GM19025 (cell line): ENCODE measurements around the gene STX10.

Experiments
- ATAC-seq: cut with Tn5 transposase; IDR thresholded peaks from one replicate; pipeline ENCODE4 v1.9.1; 2021; ENCODE audit warnings: mild to moderate bottlenecking, low read depth, moderate library complexity; ENCODE audit not compliant: unreplicated experiment

The STX10 gene

DNA sequence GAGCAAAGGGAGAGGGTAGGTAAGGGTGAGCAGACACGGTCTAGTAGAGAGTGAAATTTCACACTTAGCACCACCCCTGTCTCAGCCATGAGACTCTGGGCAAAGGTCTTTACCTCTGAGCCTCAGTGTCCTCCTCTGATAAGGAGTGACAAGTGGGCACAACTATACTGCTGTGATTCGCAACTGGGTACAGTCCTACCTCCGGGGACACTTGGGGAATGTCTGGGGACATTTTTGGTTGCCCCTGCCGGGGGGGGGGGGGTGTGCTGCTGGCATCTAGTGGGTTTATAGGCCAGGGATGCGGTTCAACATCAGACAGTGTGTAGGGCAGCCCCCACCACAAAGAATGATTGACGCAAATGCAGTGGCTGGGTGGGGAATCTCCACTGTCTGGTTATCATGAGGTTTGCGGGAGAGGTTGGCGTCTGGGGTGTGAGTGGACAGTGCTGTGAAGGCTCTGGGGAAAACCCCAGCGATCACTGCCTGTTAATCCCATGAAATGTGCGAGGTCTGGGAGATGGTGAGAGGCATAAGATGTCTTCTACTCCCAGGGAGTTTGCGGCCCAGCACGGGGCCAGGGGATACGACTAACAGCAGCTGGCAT, 27.8 kb downstream of the STX10 start:
- no peak for ATAC-seq

- ATAC-seq, result no peak
Measured at GRCh38 chr19:13121551-13122274, 28.5 kb downstream of the STX10 start.

GRCh38 chr19:13120817-13121216, 29.4 kb downstream of the STX10 start:
- ATAC-seq, result no peak

DNA sequence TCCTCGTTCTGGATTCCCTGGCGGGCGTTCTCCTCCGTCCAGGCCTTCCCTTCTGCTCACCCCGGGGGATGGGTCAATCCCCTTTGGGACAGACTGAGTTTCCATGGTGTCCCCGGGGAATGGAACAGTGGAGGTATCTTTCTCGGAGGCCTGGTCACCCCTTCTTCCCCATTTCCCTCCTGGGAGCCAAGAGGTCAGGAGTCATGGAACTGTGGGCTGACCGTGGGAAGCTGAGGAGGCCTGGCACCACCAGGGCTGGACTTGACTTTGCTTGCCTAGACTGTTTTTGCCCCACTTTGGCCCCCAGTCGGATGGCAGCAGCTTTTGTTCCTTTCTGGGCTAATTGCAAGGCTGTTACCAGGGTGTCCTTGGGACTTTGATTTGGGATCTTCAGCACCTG, 30.1 kb downstream of the STX10 start:
- no peak for ATAC-seq

- ATAC-seq, result no peak
Measured at GRCh38 chr19:13119627-13120026, 30.5 kb downstream of the STX10 start.

GRCh38 chr19:13118424-13119193, 31.6 kb downstream of the STX10 start:
- ATAC-seq, result peak; percentile 6

DNA sequence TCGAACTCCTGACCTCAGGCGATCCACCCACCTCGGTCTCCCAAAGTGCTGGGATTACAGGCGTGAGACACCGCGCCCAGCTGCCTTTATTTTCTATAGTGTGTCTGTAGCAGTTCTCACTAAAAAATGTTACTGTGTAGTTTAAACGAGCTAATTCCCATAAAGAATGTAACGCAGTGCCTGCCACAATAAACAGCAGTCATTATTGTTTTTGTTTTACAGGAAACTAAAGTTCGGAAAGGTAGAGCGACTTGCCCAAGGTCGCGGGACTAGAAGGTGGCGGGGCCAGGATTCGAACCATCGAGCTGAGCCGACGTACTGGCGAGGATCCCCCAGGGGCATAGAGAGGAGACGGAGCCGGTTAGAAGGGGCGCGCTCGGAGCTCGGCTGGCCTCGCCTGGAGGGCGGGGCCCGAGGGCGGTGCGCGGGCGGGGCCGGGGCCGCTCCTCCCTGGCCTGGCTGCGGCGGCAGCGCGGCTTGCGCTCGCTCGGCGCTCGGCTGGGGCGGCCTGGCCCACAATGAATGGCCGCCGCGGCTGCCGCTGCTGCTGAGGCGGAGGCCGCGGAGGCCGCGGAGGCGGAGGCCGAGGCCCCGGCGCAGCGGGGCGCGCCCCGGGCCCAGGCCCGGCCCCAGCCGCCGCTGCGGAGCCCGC, 32.3 kb downstream of the STX10 start, which contains the start of gene NACC1:
Gene NACC1, plus strand, starts transcription at position 493 of the 652 bp plus-strand sequence. CDS start 16,944 bp downstream, outside the sequence.
- ATAC-seq, result peak; percentile 64

DNA sequence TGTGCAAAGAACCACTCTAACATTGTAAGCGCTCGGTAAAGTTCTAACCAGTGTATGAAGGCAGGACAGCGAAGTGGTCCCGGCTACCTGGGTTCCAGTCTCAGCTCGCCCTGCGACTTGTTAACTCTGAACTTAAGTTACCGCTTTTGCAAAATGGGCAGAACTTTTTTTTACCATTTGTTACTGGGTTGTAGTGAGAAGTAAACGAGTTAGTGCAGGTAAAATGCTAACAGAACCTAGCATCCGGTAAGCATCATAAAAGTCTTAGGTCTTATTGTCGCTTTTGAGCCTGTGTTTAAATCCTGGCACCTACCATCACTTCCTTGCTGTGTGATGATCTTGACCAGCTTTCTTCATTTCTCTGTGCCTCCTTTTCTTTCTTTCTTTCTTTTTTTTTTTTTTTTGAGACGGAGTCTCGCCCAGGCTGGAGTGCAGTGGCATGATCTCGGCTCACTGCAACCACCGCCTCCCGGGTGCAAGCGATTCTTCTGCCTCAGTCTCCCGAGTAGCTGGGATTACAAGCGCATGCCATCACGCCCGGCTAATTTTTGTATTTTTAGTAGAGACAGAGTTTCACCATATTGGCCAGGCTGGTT, 32.9 kb downstream of the STX10 start:
- ATAC-seq, result no peak

DNA sequence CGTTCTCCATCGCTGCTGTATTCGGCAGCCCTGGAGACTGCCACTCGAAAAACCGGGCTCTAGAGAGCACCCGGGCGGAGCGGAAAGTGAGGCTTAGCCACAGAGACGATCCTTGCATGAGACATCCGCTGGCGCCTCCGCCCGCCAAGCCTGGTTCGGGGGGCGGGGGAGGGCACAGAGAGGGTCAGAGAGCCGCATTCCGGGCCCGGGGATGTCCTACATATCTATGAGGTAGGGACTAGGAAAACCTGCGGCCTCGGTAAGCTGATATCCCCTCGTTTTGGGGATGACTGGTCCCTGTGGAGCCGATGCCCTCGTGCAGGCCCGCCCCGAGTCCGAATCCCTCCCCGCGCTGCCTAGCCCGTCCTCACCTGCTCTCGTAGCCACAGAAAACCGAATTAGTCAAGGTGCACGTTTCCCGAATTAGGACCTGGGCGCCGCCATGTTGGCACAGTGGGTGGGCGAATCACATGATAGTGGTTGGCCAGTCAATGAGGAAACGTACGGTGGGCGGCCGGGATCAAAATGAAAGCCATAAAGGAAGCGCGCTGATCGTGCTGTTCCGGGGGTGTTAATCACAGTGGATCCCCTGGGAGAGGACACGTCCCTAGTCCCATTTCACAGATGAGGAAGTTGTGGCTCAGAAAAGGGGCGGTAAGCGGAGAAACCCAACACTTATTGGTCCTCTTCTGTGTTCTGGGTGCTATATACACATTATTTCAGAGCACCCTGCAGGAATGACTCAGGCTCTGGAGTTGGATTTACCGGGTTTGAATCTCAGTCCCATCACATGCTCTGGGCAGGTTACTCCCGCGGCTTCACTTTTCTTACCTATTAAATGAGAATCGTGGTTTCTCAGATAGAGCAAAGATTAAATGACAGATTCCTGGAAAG, 33.6 kb downstream of the STX10 start, which contains the start of gene TRMT1:
Gene TRMT1, minus strand, starts transcription at position 459 of the 894 bp plus-strand sequence. Its CDS starts 341 bp downstream, at position 118.
- no peak for ATAC-seq

DNA sequence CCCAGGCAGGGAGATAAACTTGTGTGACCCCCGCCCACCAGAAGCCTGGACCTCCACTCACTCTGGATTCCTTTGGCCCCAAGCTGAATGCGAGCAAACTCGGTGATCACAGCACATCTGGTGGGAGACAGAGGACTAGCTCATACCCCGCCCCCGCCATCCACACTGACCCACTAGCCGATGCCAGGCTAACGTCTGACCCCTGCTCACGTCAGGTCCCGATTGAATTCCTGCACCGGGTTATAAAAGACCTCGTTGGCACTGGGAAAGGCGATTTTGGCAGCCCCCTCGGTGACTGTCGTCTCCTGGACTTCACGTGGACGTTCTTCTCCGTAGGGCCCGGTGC, 34.3 kb downstream of the STX10 start:
- no peak for ATAC-seq

DNA sequence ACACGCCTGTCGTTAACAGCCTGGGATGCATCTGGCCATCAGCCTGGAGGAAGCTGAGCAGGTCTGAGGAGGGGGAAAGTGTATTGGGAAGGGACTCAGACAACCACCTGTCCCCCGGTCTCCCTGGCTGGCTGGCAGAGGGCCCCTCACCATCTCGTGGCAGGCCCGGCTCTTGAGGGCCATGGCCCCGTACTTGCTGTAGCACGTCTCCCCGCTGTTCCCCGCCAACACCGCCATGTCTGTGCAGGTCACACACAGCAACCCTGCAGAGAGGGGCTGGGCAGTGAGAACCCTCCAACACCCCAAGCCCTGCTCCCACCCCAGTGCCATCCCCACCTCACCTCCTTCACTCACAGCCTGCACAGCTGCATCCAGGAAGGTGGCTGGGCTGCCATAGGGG, 37.6 kb downstream of the STX10 start:
- no peak for ATAC-seq

GRCh38 chr19:13110099-13110610, 40.0 kb downstream of the STX10 start:
- no peak for ATAC-seq

DNA sequence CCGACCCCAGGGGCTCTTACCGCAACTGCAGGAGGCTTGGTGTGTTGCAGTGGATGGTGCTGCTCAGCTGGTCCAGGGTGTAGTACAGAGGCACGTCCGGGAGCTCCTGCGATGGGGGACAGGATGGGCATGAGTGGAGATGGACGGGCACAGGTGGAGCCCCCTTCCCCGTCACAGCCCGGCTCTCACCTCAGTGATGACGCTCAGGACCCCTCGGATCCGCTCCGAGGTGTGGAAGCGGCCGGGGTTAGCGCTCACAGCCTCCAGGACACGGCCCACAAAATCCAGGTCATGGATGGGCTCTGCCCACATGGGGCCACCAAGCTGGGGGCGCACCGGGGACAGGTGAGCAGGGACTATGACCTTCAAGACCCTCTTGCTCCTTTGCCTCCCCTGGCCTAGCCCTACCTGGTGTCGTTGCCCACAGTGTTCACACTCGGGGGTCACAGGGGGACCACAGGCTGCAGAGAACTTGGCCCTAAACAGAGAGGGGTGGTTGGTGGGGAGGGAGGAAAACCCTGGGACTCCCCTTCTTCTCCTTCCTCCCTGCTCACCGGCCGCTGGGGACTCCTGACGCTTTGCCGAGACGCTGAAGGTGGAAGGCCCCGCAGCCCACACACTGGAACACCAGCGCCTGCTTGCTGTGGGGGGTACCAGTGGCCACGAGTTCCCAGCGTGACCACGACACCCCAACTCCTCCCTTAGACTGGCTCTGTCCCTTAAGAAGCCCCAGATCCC, 40.6 kb downstream of the STX10 start:
- ATAC-seq, result no peak

DNA sequence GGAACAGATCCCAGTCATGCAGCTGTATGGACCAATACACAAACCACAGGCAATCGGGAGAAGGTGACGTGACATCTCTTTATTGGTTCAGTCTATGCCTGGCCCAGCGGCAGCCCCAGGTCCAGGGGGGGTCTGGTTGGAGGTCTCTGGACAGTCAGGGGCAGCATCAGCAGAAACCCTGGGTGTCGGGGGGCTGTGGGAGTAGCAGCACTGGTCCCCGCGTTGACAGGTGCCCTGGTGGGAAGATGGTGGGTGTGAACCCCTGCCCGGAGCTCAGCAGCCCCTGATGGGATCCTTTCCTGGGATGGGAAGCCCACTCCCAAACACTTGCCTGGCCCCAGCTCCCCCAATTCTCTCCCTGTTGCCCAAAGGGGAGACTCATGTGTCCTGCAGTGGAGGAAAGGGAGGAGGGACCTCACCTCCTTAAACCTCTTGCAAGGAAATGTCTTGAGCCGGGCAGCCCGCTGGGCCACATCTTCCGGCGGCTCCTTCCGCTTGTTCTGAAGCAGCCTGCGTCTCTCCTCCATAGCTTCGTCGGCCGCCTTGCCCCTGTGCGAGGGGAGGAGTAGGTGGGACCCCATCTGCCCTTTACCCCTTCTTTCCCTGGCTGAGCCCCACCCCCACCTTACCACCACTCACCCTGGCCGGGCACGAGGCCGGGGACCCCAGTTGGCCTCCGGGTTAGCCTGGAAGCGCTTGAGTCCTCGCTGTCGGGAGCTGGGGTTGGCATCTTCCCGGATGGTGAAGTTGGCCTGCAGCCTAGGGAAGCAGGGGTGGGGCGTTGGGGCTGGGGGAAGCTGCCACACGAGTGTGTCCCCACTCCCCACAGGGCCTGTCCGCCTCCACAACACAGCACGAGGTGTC, 45.1 kb downstream of the STX10 start:
- ATAC-seq, result no peak

- no peak for ATAC-seq
Measured at GRCh38 chr19:13104360-13104847, 45.8 kb downstream of the STX10 start.

DNA sequence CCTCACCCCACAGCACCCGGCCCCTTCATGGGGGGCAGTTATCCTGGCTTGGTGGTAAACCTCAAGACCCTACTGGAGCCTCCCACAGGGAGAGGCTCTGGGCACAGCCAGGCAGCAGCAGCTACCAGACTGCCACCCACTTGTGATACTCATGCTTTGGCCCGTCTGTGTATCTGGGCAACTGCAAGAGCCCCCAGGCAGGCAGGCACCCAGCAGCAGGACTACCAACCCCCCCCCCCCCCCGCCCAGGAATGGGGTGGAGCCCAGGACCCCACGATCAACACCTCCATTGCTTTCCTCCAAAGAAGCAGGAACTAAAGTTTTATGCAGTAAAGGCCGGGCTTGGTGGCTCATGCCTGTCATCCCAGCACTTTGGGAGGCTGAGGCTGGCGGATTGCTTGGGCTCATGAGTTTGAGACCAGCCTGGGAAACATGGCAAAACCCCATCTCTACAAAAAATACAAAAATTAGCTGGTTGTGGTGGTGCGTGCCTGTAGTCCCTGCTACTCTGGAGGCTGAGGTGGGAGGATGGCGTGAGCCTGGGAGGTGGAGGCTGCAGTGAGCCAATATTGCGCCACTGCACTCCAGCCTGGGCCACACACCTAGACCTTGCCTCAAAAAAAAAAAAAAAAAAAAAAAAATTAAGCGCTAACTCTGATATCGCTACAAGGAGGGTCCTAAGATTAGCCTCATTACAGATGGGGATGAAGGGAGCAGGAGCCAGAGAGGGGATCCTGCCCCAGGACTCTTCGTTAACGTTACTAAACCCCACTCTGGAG, 46.4 kb downstream of the STX10 start:
- no peak for ATAC-seq
